ENCODE data around the gene UTF1. TPM values are rescaled to one million over a fixed set of nuclear protein-coding genes. Genes with fewer than 3 reads are reported as not detected.

UTF1 gene
- total and polyA plus RNA-seq, 2 of the 8 experiments (the other 6 are each of a cell fraction or from before 2014, with no cell fraction given) = 0.47 to 21.8 TPM

DNA sequence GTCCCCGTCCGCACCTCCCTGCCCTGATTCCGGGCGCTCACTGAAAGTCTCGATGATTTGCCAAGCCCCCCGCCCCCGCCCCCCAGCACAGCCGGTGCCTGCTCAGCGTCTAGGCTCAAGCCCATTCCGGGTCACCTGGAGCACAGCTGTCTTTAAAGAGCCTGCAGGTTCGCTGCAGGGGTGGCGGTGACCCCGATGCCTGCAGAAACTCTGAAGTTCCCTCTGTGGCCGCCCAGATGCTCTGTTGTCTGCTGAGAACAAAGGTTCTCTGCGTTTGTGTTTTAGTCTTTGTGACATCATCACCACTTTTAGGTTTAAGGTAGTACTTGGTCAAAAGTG is 8.4 kb downstream of the UTF1 start:
- CTCF ChIA-PET (ENCODE audit: partially characterized antibody) = interaction anchor here (1.8 kb wide), 1 partner anchor 69 kb away, joined by 7 read pairs; no protein-coding TSS in a partner anchor
- no peak overlapping the region for H2AFZ ChIP-seq (ENCODE audit: low read length)
- TF ChIP-seq BACH1 (IDR thresholded peaks at IDR 0.05; ENCODE audit: low read length) (no peak), TEAD4 (IDR thresholded peaks at IDR 0.05; ENCODE audit: low read depth, low read length) (no peak), EP300 (IDR thresholded peaks at IDR 0.05; ENCODE audit: borderline replicate concordance in 1 of 2, low read depth in 2 of 2, low read length in 2 of 2) (no peak), ASH2L (IDR thresholded peaks at IDR 0.05; ENCODE audit: low read length) (no peak), TAF7 (optimal IDR thresholded peaks at IDR 0.05; ENCODE audit: borderline replicate concordance, low read depth, low read length) (no peak), POU5F1 (IDR thresholded peaks at IDR 0.05; ENCODE audit: low read depth, low read length) (no peak), BCL11A (IDR thresholded peaks at IDR 0.05; ENCODE audit: low read depth in 2 of 2, low read length in 2 of 2) (no peak), RFX5 (IDR thresholded peaks at IDR 0.05; ENCODE audit: borderline replicate concordance, low read depth, low read length) (no peak)

More for the DNA sequence above, 8.4 kb downstream of the UTF1 start:
- 0 out of 2 replicates have a peak overlapping the region, but pooled peaks have one; percentile 3 for H2BK12ac ChIP-seq (ENCODE audit: low read depth, low read length)
- H3K23me2 ChIP-seq (ENCODE audit: low read depth, low read length) = peaks cover 12% of the 10 kb centered on the region; the same call in 1 of the 2 replicates
- no peak overlapping the region for H2BK20ac ChIP-seq (ENCODE audit: low read length)
- H3K56ac ChIP-seq (replicated peaks; ENCODE audit: insufficient read length, low read depth, low read length) = no peak overlapping the region
- DNase-seq (ENCODE audit: low read depth in 1 of 2, low spot score in 2 of 2) = no peak
- peaks cover 0 to 5% (median 0%) of the 10 kb centered on the region in 4 experiments; a peak in 4 of 8 replicates for H3K36me3 ChIP-seq (ENCODE audit: control insufficient read depth in 2 of 4, insufficient read depth in 4 of 4, low read length in 3 of 4)
- FAIRE-seq = peak; percentile 19
- H3K27me3 ChIP-seq (replicated peaks in 1 of 4; ENCODE audit: control insufficient read depth in 3 of 4, extremely low read depth in 1 of 4, insufficient read depth in 3 of 4, low read length in 3 of 4) = peaks cover 23 to 46% (median 43%) of the 10 kb centered on the region in 4 experiments
- H2BK15ac ChIP-seq (ENCODE audit: low read length) = no peak overlapping the region
- no peak overlapping the region for H4K91ac ChIP-seq (replicated peaks; ENCODE audit: insufficient read length, low read length)
- peaks cover 3 to 23% (median 13%) of the 10 kb centered on the region in 4 experiments for H3K4me1 ChIP-seq (replicated peaks in 1 of 4; ENCODE audit: control insufficient read depth in 3 of 4, insufficient read depth in 4 of 4, low read length in 3 of 4)
- no peak overlapping the region for H4K8ac ChIP-seq (ENCODE audit: extremely low read depth, insufficient read depth, low read length)
- POLR2A ChIA-PET (ENCODE audit: partially characterized antibody) = interaction anchor here (1.0 to 1.7 kb wide), 6 partner anchors 9 to 26 kb away, joined by 3 to 6 read pairs (median 4); no protein-coding TSS in a partner anchor
- peak overlapping the region; percentile 91 to 92 for H3K4me2 ChIP-seq (ENCODE audit: insufficient read depth in 1 of 2, low read depth in 2 of 2, low read length in 2 of 2)
- H3K14ac ChIP-seq (ENCODE audit: insufficient read length) = no peak overlapping the region
- H4K20me1 ChIP-seq (replicated peaks in 1 of 2; ENCODE audit: control insufficient read depth in 1 of 2, insufficient read depth in 2 of 2, low read length in 2 of 2) = peaks cover 0 to 4% of the 10 kb centered on the region in 2 experiments
- H3K9me3 ChIP-seq (ENCODE audit: insufficient read depth in 2 of 2, low read depth in 1 of 2, low read length in 1 of 2) = no peaks in the 10 kb centered on the region
- no peak overlapping the region for H3K23ac ChIP-seq (ENCODE audit: insufficient read length)
- H2AK5ac ChIP-seq (ENCODE audit: low read depth, low read length) = no peak overlapping the region
- H2BK120ac ChIP-seq (replicated peaks; ENCODE audit: low read depth, low read length) = no peak overlapping the region
- H4K5ac ChIP-seq (ENCODE audit: insufficient read length, low read depth, low read length) = no peak overlapping the region
- H3K27ac ChIP-seq (ENCODE audit: low read depth, low read length) = no peak overlapping the region
- peak overlapping the region; percentile 22 to 62 (median 37); a peak in 7 of 8 replicates for H3K4me3 ChIP-seq (ENCODE audit: extremely low read depth in 1 of 4, insufficient read depth in 2 of 4, low read depth in 3 of 4, low read length in 4 of 4)
- H2BK5ac ChIP-seq (ENCODE audit: low read depth, low read length) = no peak overlapping the region
- peak overlapping the region; percentile 60; the same call in 1 of the 2 replicates for H3K18ac ChIP-seq (ENCODE audit: extremely low read depth, low read length)
- 0 out of 2 replicates have a peak, but pooled peaks cover 2% of the 10 kb centered on the region for H3K79me1 ChIP-seq (ENCODE audit: low read depth, low read length)
- no peaks in the 10 kb centered on the region for H3K79me2 ChIP-seq (ENCODE audit: control insufficient read depth in 1 of 2, insufficient read depth in 2 of 2, low read length in 2 of 2)
- no peak overlapping the region; a peak in 1 of 7 replicates for H3K9ac ChIP-seq (replicated peaks in 1 of 4; ENCODE audit: extremely low read depth in 1 of 4, low read depth in 3 of 4, low read length in 3 of 4)
- no peak overlapping the region for H3K4ac ChIP-seq (replicated peaks; ENCODE audit: insufficient read length, low read depth, low read length)
- 12% methylated on average over 8 of the region's 15 CpGs; no CpG with 5 or more reads in 1 of the 2 experiments for WGBS, 2 experiments (ENCODE audit: extremely low coverage in 1 of 2, insufficient coverage in 1 of 2, insufficient read length in 1 of 2, insufficient replicate concordance in 2 of 2, low coverage in 1 of 2, low lambda C conversion rate in 2 of 2, missing lambda C conversion rate in 1 of 2)
